ENCODE results near the gene OAS2.

The OAS2 gene

GRCh38 chr12:113048716-113049127, 70.4 kb downstream of the OAS2 start:
- peak; percentile 86 for TF ChIP-seq CTCF (conservative IDR thresholded peaks at IDR 0.05; ENCODE audit: low read depth, low read length)
- H3K4me3 ChIP-seq (ENCODE audit: low read length) = no peak overlapping the region
- DNase-seq (ENCODE audit: low read depth) = no peak

- DNase-seq (ENCODE audit: low read depth) = no peak
- no peak overlapping the region for H3K4me3 ChIP-seq (ENCODE audit: low read length)
- TF ChIP-seq CTCF (conservative IDR thresholded peaks at IDR 0.05; ENCODE audit: low read depth, low read length) = peak; percentile 63
Observed at GRCh38 chr12:113049976-113050742, 71.8 kb downstream of the OAS2 start.

GRCh38 chr12:113050795-113051194, 72.5 kb downstream of the OAS2 start:
- no peak overlapping the region for H3K4me3 ChIP-seq (ENCODE audit: low read length)
- no peak for DNase-seq (ENCODE audit: low read depth)
- TF ChIP-seq CTCF (conservative IDR thresholded peaks at IDR 0.05; ENCODE audit: low read depth, low read length) = no peak

- no peak overlapping the region for H3K4me3 ChIP-seq (ENCODE audit: low read length)
- no peak for DNase-seq (ENCODE audit: low read depth)
- no peak for TF ChIP-seq CTCF (conservative IDR thresholded peaks at IDR 0.05; ENCODE audit: low read depth, low read length)
Observed at GRCh38 chr12:113051759-113052158, 73.4 kb downstream of the OAS2 start.

- TF ChIP-seq CTCF (conservative IDR thresholded peaks at IDR 0.05; ENCODE audit: low read depth, low read length) = no peak
- DNase-seq (ENCODE audit: low read depth) = no peak
- H3K4me3 ChIP-seq (ENCODE audit: low read length) = no peak overlapping the region
Observed at GRCh38 chr12:113052326-113052725, 74.0 kb downstream of the OAS2 start.

- TF ChIP-seq CTCF (conservative IDR thresholded peaks at IDR 0.05; ENCODE audit: low read depth, low read length) = no peak
- no peak for DNase-seq (ENCODE audit: low read depth)
- H3K4me3 ChIP-seq (ENCODE audit: low read length) = no peak overlapping the region
Observed at GRCh38 chr12:113054948-113055486, 76.7 kb downstream of the OAS2 start.
